K562 (cell line): ENCODE measurements around the gene SPIN1. TPM values are rescaled to one million over a fixed set of nuclear protein-coding genes. Genes with fewer than 3 reads are reported as not detected.

Experiments used
- ARID4B ChIP-seq: sonication (generic); formaldehyde crosslinking; IDR thresholded peaks from 2 replicates; pipeline ENCODE4 v1.8.0; 2022; ENCODE audit warnings: mild to moderate bottlenecking, missing genetic modification reagents
- CBX1 ChIP-seq: sonication (generic); IDR thresholded peaks from 2 replicates; pipeline ENCODE4 v1.6.1; 2016; ENCODE audit warnings: antibody characterized with exemption, low read depth, mild to moderate bottlenecking
- HNRNPLL ChIP-seq: fragments of 200-400 bp; formaldehyde crosslinking; IDR thresholded peaks from 2 replicates; pipeline ENCODE4 v1.6.1; 2017; ENCODE audit warnings: low read length, low read depth, mild to moderate bottlenecking; ENCODE audit not compliant: poor library complexity, severe bottlenecking
- NCOA6 ChIP-seq: fragments of 450-650 bp; IDR thresholded peaks from 2 replicates; pipeline ENCODE4 v1.6.1; 2017; ENCODE audit warnings: mild to moderate bottlenecking
- NR2C2 ChIP-seq, 2 experiments: fragments of 200-800 bp in 1 of 2; sonication (Bioruptor generic) in 1 of 2; sonication (generic) in 1 of 2; formaldehyde crosslinking in 1 of 2; IDR thresholded peaks; 2 replicates each; pipeline versions ENCODE4 v1.6.1 to v1.8.0; 2016 to 2022; ENCODE audit warnings: mild to moderate bottlenecking in 1 of 2, missing compliant biosample characterization in 1 of 2, missing genetic modification characterization in 1 of 2, missing genetic modification reagents in 1 of 2
- PPARD ChIP-seq: fragments of 250-450 bp; sonication (Bioruptor Pico); IDR thresholded peaks from 2 replicates; pipeline ENCODE4 v1.8.0; 2022; ENCODE audit warnings: inconsistent platforms, mild to moderate bottlenecking, moderate library complexity
- ZBTB43 ChIP-seq: sonication (generic); formaldehyde crosslinking; IDR thresholded peaks from 2 replicates; pipeline ENCODE4 v1.8.0; 2023; ENCODE audit warnings: mild to moderate bottlenecking, missing genetic modification reagents
- ZNF232 ChIP-seq: sonication (generic); formaldehyde crosslinking; IDR thresholded peaks from 2 replicates; pipeline ENCODE4 v1.8.0; 2022; ENCODE audit warnings: mild to moderate bottlenecking, missing genetic modification reagents
- ZNF316 ChIP-seq: fragments of 450-650 bp; IDR thresholded peaks from 2 replicates; pipeline ENCODE4 v1.6.1; 2016
- ZNF695 ChIP-seq: fragments of 450-650 bp; formaldehyde crosslinking; IDR thresholded peaks from 2 replicates; pipeline ENCODE4 v1.4.0; 2020; ENCODE audit warnings: mild to moderate bottlenecking, moderate library complexity
- polyA plus RNA-seq, 8 experiments: library from polyadenylated mRNA; depleted of rRNA in 4 of 8; stranded (reverse) in 5 of 8; unstranded in 3 of 8; fragments of >200 nt; fragmentation: Nextera tagmentation in 2 of 8; fragmentation: Illumina TruSeq in 1 of 8; extraction: Ambion mirVana in 2 of 8; extraction: Trizol in 1 of 8; gene quantifications; 2 replicates each; pipeline versions ENCODE4 v1.2.1 to v1.2.3, GENCODE V29; 2011 to 2014; ENCODE audit warnings: inconsistent platforms in 1 of 8, missing spikeins in 1 of 8
- total RNA-seq, 7 experiments: library from RNA; depleted of rRNA in 6 of 7; stranded (reverse); fragments of >200 nt in 6 of 7; fragmentation: Illumina TruSeq in 2 of 7; extraction: Trizol in 2 of 7; gene quantifications; 2 replicates each; pipeline versions ENCODE4 v1.2.1 to v1.2.3, GENCODE V29; 2011 to 2021; ENCODE audit warnings: low replicate concordance in 1 of 7
- TF ChIP-seq, protein P1 (sequence below): fragments of 450-650 bp; IDR thresholded peaks from 2 replicates; pipeline ENCODE4 v1.6.1; 2018; ENCODE audit not compliant: partially characterized antibody

SPIN1 gene
- total and polyA plus RNA-seq, 9 of the 15 experiments (the other 6 are each of a cell fraction or from before 2014, with no cell fraction given) = 7.4 to 25.7 (median 15.6) TPM

- TF ChIP-seq ZNF232 (CRISPR knock-in tag) = no peak
- TF ChIP-seq HNRNPLL = peak; percentile 16
- 0 out of 2 replicates have a peak, but pooled peaks have one; percentile 35 for TF ChIP-seq ZBTB43 (CRISPR knock-in tag)
- TF ChIP-seq NCOA6 = peak; percentile 54; the same call in 1 of the 2 replicates
- TF ChIP-seq, protein P1, sequence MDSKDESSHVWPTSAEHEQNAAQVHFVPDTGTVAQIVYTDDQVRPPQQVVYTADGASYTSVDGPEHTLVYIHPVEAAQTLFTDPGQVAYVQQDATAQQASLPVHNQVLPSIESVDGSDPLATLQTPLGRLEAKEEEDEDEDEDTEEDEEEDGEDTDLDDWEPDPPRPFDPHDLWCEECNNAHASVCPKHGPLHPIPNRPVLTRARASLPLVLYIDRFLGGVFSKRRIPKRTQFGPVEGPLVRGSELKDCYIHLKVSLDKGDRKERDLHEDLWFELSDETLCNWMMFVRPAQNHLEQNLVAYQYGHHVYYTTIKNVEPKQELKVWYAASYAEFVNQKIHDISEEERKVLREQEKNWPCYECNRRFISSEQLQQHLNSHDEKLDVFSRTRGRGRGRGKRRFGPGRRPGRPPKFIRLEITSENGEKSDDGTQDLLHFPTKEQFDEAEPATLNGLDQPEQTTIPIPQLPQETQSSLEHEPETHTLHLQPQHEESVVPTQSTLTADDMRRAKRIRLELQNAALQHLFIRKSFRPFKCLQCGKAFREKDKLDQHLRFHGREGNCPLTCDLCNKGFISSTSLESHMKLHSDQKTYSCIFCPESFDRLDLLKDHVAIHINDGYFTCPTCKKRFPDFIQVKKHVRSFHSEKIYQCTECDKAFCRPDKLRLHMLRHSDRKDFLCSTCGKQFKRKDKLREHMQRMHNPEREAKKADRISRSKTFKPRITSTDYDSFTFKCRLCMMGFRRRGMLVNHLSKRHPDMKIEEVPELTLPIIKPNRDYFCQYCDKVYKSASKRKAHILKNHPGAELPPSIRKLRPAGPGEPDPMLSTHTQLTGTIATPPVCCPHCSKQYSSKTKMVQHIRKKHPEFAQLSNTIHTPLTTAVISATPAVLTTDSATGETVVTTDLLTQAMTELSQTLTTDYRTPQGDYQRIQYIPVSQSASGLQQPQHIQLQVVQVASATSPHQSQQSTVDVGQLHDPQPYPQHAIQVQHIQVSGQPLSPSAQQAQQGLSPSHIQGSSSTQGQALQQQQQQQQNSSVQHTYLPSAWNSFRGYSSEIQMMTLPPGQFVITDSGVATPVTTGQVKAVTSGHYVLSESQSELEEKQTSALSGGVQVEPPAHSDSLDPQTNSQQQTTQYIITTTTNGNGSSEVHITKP = peak; percentile 94
- TF ChIP-seq NR2C2 (CRISPR knock-in tag; IDR thresholded peaks at IDR 0.05) = no peak
- TF ChIP-seq NR2C2 (tag; IDR thresholded peaks at IDR 0.05) = peak; percentile 59; the same call in 1 of the 2 replicates
- TF ChIP-seq PPARD (CRISPR knock-in tag) = no peak
- peak; percentile 67 for TF ChIP-seq ZNF316
- 0 out of 2 replicates have a peak, but pooled peaks have one; percentile 28 for TF ChIP-seq ARID4B
- TF ChIP-seq ZNF695 (CRISPR knock-in tag) = no peak
- TF ChIP-seq CBX1 = no peak
Observed at GRCh38 chr9:88387552-88388202, 567 bp upstream of the SPIN1 start (continued).
